Right renal cortex interstitium (tissue), 3 donors: Measurements from ENCODE around the gene TMEM18. TPM values are rescaled to one million over a fixed set of nuclear protein-coding genes. Genes with fewer than 3 reads are reported as not detected.

ENCODE experiments used
- DNase-seq, 3 donors: peaks; one replicate each; pipeline ENCODE4 v3.0.0-alpha.2; 2013; ENCODE audit warnings: low read depth in 3 of 3, low spot score in 2 of 3
- polyA plus RNA-seq, 3 donors: library from polyadenylated mRNA; unstranded; fragments of 120-200 nt; gene quantifications; one replicate each; pipeline ENCODE4 v1.2.1, GENCODE V29; 2013; ENCODE audit not compliant: insufficient read length in 3 of 3

TMEM18 gene
- polyA plus RNA-seq, 3 donors = 59.7 to 60.9 (median 60.7) TPM

DNA sequence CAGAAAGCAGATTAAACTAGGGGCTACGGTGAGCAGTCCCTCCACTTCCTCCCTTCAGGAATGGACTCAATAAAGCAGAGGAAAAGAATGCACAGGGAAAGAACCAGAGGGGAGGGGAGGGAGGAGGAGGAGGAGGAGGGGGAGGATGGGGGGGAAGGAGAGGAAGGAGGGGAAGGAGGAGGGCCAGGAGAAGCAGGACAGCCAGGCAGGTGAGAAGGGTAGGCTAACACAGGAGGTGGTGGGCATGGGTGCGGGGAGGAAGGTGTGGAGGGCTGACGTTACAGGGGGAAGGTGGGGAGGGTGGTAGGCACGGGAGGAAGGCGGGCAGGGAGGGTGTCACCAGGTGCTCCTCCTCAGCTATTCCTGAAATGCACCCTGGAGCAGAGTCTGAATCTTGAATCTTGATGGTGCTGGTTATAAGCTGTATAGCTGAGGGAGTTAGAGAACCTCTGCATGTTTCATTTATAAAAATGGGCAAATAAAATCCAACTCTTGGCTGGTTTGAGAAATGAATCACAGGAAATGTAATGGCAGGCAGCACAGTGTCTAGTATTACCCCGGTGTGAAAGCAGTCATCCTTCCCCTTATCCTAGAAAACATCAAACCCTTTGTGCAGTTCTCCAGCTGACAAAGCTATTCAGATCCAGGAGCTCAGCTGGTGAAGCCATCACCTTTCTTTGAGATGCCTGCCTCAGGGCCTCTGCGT, 3.4 kb downstream of the TMEM18 start:
- no peak for DNase-seq

- DNase-seq = no peak
These were observed 4.2 kb downstream of the TMEM18 start for GRCh38 chr2:673016-673415.

DNA sequence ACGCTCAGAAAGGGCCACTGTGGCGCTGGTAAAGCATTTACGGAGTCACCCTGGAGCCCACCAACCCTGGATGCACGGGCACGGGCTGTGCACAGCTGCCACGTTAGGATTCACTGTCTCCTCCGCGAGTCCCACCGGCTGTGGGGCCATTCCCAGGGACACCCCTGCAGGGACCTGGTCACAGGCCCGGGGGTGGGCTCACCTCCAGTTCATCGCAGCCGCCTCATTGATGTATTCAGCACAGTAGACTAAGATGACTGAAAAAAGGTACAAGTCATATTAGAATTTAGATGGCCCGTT, 4.7 kb downstream of the TMEM18 start:
- DNase-seq = no peak

GRCh38 chr2:671787-672605, 5.2 kb downstream of the TMEM18 start:
- DNase-seq = no peak

- DNase-seq = no peak
These were observed 6.1 kb downstream of the TMEM18 start for GRCh38 chr2:671072-671471.

DNA sequence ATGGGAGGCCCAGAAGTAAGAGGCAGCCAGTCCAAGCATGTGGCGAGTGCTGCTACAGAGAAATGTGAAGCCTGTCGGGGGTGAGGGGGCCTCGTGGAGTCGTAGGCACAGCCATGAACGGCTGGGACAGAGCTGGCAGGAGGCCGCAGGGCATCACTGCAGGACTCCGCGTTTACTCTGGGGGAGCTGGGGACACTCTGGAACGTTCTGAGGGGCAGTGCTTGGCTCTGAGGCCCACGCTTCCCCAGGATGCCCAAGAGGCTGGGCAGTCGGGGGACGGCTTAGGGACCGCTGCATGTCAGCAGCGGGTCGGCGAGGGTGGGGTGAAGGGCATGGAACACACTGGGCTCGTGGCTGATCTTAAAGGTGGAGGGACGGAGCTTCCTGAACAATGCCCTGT, 6.6 kb downstream of the TMEM18 start:
- no peak for DNase-seq

- DNase-seq = no peak
These were observed 7.9 kb downstream of the TMEM18 start for GRCh38 chr2:669323-669722.

GRCh38 chr2:668000-668398, 9.2 kb downstream of the TMEM18 start:
- DNase-seq = no peak

DNA sequence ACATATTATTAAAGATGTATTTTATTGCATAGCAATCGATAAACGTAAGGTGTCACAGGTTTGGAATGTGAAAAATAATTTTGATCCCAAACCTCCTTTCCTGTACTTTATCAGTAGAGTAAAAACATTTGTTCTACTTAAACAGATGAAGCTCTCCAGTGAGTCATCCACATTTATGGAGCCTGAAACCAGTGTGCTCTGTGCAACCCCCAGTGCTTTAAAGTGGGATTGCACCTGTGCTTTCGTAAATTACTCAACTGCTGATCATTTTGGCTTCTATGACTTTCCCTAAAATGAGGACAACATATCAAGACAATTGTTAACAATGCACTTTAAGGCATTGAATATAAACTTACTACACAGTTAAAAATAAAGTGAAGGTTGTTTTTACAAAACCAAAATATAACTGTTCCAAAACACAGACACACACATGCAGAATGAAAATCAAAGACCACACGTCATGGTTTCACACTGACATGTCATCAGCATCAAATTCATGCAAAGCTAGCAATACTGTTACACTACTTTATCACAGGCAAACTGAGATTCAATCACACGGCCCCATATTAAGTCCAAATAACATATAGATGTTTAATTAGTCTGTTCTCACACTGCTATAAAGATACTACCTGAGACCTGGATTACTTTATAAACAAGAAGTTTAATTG, 9.7 kb downstream of the TMEM18 start:
- DNase-seq = no peak

- DNase-seq = no peak
These were observed 10.8 kb downstream of the TMEM18 start for GRCh38 chr2:666441-666840.

DNA sequence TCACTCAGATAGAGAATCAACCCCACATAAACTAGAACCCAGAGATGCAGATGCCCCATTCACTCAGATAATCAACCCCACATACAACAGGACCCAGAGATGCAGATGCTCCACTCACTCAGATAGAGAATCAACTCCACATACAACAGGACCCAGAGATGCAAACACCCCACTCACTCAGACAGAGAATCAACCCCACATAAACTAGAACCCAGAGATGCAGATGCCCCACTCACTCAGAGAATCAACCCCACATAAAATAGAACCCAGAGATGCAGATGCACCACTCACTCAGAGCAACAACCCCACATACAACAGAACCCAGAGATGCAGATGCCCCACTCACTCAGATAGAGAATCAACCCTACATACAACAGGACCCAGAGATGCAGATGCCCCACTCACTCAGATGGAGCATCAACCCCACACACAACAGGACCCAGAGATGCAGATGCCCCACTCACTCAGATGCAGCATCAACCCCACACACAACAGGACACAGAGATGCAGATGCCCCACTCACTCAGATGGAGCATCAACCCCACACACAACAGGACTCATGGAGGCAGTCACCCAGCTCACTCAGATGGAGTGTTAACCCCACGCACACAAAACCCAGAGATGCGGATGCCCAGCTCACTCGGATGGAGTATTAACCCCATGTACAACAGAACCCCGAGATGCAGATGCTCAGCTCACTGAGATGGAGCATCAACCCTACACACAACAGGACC, 11.7 kb downstream of the TMEM18 start:
- no peak for DNase-seq

GRCh38 chr2:664063-664462, 13.1 kb downstream of the TMEM18 start:
- no peak for DNase-seq

DNA sequence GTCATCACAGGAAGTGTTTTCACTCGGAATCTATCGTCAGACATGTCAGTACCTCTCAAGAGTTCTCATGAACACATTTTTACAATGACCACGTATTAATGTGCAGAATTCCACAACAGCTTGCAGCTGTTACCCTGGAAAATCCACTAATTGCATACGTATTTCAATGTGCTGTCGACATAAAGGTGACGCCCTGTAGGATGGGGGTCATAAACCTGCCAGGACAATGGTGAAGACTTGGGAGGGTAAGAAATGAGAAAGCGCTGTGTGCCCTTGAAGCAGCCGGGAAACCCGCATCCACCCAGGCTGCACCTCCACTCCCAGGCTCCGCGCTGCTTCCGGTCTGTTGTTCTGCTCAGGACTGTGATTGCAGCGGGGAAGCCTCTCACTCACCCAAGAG, 14.0 kb downstream of the TMEM18 start:
- no peak for DNase-seq

- DNase-seq = no peak
These were observed 15.9 kb downstream of the TMEM18 start for GRCh38 chr2:661360-661635.

GRCh38 chr2:660586-661359, 16.4 kb downstream of the TMEM18 start:
- DNase-seq = no peak

GRCh38 chr2:660029-660428, 17.2 kb downstream of the TMEM18 start:
- no peak for DNase-seq

DNA sequence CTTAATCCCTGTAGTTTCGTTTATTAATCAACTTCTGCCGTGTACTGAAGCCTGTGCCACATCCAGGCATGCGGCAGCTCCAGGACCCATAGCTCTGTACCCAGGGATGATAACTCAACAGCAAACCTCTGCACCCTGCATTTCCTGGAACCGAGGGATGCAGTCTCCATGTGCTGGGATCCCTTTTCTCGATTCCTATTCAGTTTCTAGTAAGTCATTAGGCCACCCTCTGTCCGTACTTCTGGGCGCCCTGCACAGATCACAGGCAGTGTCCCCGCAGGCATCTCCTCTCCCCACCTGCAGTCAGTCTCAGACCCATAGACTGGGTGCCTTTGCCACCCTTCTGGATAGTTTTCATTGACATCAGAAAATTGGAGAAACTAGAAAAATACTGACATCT, 18.8 kb downstream of the TMEM18 start:
- DNase-seq = no peak

DNA sequence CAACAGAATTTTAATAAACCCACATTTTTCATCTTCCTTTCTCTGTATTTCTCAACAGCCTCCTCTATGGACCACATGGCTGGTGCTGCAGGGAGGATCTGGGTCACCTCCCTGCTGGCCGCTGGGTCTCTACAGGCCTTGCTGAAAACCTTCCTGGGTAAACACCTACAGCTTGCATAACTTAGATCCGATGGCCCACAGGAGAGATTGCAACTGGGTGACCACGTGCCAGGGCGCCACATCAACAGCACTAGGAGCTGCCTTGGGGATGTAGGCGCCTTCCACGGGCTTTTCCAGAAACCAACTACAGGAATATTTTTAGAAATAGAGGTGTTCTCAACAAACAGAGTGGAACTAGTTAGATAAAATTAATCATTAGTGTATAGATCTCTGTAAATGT, 19.4 kb downstream of the TMEM18 start:
- no peak for DNase-seq

DNA sequence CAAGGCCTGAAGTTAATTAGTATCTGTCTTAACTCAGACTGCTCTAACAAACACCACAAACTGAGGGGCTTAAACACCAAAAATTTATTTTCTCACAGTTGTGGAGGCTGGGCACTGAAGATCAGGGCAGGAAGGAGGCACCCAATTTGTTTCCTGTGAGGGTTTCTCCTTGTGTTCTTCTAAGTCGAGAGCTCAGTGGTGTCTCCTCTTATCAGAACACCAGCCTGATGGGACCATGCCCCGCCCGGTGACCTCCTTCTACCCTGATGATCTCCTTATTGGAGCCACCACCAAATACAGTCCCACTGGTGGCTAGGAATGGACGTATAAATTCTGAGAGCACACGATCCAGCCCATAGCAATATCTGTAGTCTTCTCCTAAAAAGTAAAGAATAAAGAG, 20.5 kb downstream of the TMEM18 start:
- DNase-seq = no peak

GRCh38 chr2:655626-656025, 21.6 kb downstream of the TMEM18 start:
- no peak for DNase-seq

DNA sequence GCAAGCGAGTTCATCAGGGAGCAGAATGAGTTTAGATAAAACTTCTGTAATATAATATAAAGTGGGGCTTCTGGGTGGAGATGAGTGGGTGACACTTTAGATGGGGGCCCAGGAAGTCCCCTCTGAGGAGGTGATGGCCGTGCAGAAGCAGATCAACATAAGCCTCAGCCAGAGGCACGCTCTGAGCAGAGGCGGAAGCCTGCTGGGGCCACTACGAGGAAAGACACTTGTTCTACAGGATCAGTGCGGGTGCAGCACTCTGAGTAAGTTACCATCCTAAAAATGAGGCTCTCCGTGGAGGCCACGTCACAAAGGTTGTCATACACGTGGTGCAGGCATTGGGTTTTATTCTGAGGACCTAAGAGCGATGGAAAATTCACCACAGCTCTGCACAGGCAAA, 22.3 kb downstream of the TMEM18 start:
- DNase-seq = no peak
